GM12865 (cell line): ENCODE measurements around the gene CTNNA1.

ENCODE experiments used
- DNase-seq: peaks from one replicate; pipeline ENCODE4 v3.0.0; 2010; ENCODE audit warnings: low read depth
- H3K4me3 ChIP-seq: 2 replicates; pipeline ENCODE4 v1.5.1; 2011; ENCODE audit warnings: mild to moderate bottlenecking, low read depth, low read length, control low read depth
- CTCF ChIP-seq: IDR thresholded peaks from 2 replicates; pipeline ENCODE4 v1.5.1; 2011; ENCODE audit warnings: low read length, control low read depth, low read depth, inconsistent platforms; ENCODE audit not compliant: insufficient read depth; ENCODE audit errors: missing control alignments

Gene CTNNA1

GRCh38 chr5:138981586-138981985 lies 228.4 kb downstream of the CTNNA1 start:
- DNase-seq = no peak
- TF ChIP-seq CTCF = no peak
- H3K4me3 ChIP-seq = no peak overlapping the region

GRCh38 chr5:138983984-138984383 lies 230.8 kb downstream of the CTNNA1 start:
- no peak for DNase-seq
- H3K4me3 ChIP-seq = no peak overlapping the region
- no peak for TF ChIP-seq CTCF
